WTC11 (cell line): ENCODE measurements around the gene ZNF521.

Source experiments
- SP1 ChIP-seq: sonication (generic); formaldehyde crosslinking; conservative IDR thresholded peaks from 2 replicates; pipeline ENCODE4 v1.8.1; 2022; ENCODE audit warnings: missing genetic modification reagents
- TF ChIP-seq, protein P1 (sequence below): fragments of 200-600 bp; IDR thresholded peaks from 2 replicates; pipeline ENCODE4 v1.8.0; 2022; ENCODE audit warnings: antibody characterized with exemption

DNA sequence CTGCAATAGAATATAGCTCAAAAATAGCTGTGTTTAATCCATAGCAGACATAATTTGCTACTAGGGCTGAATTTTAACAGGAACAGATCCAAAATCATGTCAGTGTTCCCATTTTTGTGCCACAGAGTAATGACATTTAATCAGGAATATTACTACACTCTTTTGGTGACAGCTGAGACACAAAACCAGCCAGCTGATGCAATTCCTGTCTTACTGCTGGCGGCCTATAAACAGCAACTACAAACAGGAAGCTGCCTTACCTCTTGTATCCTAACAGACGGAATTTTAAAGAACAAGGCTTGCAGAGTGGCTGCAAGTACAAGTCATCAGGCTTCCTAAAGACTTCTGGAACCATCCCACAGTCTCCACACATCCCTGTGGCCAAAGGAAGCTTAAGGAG is 218.1 kb downstream of the ZNF521 start:
- TF ChIP-seq, protein P1, sequence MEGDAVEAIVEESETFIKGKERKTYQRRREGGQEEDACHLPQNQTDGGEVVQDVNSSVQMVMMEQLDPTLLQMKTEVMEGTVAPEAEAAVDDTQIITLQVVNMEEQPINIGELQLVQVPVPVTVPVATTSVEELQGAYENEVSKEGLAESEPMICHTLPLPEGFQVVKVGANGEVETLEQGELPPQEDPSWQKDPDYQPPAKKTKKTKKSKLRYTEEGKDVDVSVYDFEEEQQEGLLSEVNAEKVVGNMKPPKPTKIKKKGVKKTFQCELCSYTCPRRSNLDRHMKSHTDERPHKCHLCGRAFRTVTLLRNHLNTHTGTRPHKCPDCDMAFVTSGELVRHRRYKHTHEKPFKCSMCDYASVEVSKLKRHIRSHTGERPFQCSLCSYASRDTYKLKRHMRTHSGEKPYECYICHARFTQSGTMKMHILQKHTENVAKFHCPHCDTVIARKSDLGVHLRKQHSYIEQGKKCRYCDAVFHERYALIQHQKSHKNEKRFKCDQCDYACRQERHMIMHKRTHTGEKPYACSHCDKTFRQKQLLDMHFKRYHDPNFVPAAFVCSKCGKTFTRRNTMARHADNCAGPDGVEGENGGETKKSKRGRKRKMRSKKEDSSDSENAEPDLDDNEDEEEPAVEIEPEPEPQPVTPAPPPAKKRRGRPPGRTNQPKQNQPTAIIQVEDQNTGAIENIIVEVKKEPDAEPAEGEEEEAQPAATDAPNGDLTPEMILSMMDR = no peak
- no peak for TF ChIP-seq SP1 (CRISPR knock-in tag)
